SU-DHL-6 (cell line): ENCODE data around the gene ANKRD39.

ENCODE experiments used
- H2AFZ ChIP-seq: fragments of 200-600 bp; sonication (generic); 2 replicates; pipeline ENCODE4 v1.6.1; 2014; ENCODE audit warnings: low read depth, mild to moderate bottlenecking, moderate library complexity, mixed read lengths, antibody characterized with exemption, low read length; ENCODE audit not compliant: severe bottlenecking
- H3F3A ChIP-seq: fragments of 200-600 bp; shearing (Covaris generic); 2 replicates; pipeline ENCODE4 v1.6.0; 2016; ENCODE audit warnings: antibody characterized with exemption, mild to moderate bottlenecking; ENCODE audit not compliant: insufficient read depth
- H3K27ac ChIP-seq: fragments of 200-600 bp; sonication (generic); 2 replicates; pipeline ENCODE4 v1.5.1; 2016; ENCODE audit warnings: low read depth, mild to moderate bottlenecking, low read length, moderate library complexity, mixed read lengths
- H3K27me3 ChIP-seq: fragments of 200-600 bp; sonication (generic), shearing (Covaris generic); 2 replicates; pipeline ENCODE4 v1.6.0; 2014; ENCODE audit warnings: mild to moderate bottlenecking, low read length
- H3K36me3 ChIP-seq: fragments of 200-600 bp; sonication (generic); 2 replicates; pipeline ENCODE4 v1.6.1; 2014; ENCODE audit warnings: mild to moderate bottlenecking, low read length, mixed read lengths
- H3K4me2 ChIP-seq: fragments of 300-600, 200-600 bp; shearing (Covaris generic), sonication (generic); 2 replicates; pipeline ENCODE4 v1.6.0; 2014; ENCODE audit warnings: low read length, low read depth, mild to moderate bottlenecking; ENCODE audit not compliant: poor library complexity, severe bottlenecking
- H3K4me3 ChIP-seq: fragments of 200-600 bp; sonication (generic); 2 replicates; pipeline ENCODE4 v1.5.1; 2014; ENCODE audit warnings: antibody characterized with exemption, low read length, mild to moderate bottlenecking, mixed read lengths; ENCODE audit not compliant: insufficient read depth, poor library complexity, severe bottlenecking
- H3K79me2 ChIP-seq: fragments of 200-600 bp; sonication (generic); 2 replicates; pipeline ENCODE4 v1.6.1; 2014; ENCODE audit warnings: mild to moderate bottlenecking, low read length, moderate library complexity; ENCODE audit not compliant: insufficient read depth
- H3K9ac ChIP-seq: fragments of 200-600 bp; sonication (generic); 2 replicates; pipeline ENCODE4 v1.7.0; 2014; ENCODE audit warnings: mild to moderate bottlenecking, low read length
- H3K9me2 ChIP-seq: fragments of 200-600 bp; sonication (generic); replicated peaks from 2 replicates; pipeline ENCODE4 v1.6.1; 2014; ENCODE audit warnings: low read length; ENCODE audit not compliant: insufficient read depth
- H3K9me3 ChIP-seq: fragments of 200-600 bp; sonication (generic); 2 replicates; pipeline ENCODE4 v1.6.1; 2014; ENCODE audit warnings: low read length, mixed read lengths; ENCODE audit not compliant: insufficient read depth
- H4K20me1 ChIP-seq: fragments of 200-600 bp; sonication (generic); 2 replicates; pipeline ENCODE4 v1.6.1; 2014; ENCODE audit warnings: low read depth, mild to moderate bottlenecking, antibody characterized with exemption, low read length, moderate library complexity, mixed read lengths
- EZH2phosphoT487 ChIP-seq: fragments of 200-600 bp; sonication (generic), shearing (Covaris generic); conservative IDR thresholded peaks from 2 replicates; pipeline ENCODE4 v1.6.1; 2018; ENCODE audit warnings: mild to moderate bottlenecking, antibody characterized with exemption, low read length, moderate library complexity, mixed read lengths
- TF ChIP-seq, protein P1 (sequence below): fragments of 200-600 bp; sonication (generic); IDR thresholded peaks from one replicate; pipeline ENCODE4 v1.5.1; 2017; ENCODE audit warnings: antibody characterized with exemption, mild to moderate bottlenecking, low read length, moderate library complexity; ENCODE audit not compliant: insufficient read depth, poor library complexity, severe bottlenecking

The ANKRD39 gene

GRCh38 chr2:96876269-96877041, 18.6 kb upstream of the ANKRD39 start:
- Histone ChIP-seq H3K79me2 (no peaks in the 10 kb centered on the region), H3K36me3 (no peaks in the 10 kb centered on the region), H4K20me1 (no peaks in the 10 kb centered on the region), H3K27ac (no peak overlapping the region), H3K4me2 (no peak overlapping the region), H3K27me3 (no peaks in the 10 kb centered on the region), H3K9me2 (no peaks in the 10 kb centered on the region), H3K9ac (no peak overlapping the region), H3K9me3 (no peaks in the 10 kb centered on the region), H2AFZ (no peak overlapping the region), H3F3A (no peaks in the 10 kb centered on the region), H3K4me3 (no peak overlapping the region)
- TF ChIP-seq, protein P1, sequence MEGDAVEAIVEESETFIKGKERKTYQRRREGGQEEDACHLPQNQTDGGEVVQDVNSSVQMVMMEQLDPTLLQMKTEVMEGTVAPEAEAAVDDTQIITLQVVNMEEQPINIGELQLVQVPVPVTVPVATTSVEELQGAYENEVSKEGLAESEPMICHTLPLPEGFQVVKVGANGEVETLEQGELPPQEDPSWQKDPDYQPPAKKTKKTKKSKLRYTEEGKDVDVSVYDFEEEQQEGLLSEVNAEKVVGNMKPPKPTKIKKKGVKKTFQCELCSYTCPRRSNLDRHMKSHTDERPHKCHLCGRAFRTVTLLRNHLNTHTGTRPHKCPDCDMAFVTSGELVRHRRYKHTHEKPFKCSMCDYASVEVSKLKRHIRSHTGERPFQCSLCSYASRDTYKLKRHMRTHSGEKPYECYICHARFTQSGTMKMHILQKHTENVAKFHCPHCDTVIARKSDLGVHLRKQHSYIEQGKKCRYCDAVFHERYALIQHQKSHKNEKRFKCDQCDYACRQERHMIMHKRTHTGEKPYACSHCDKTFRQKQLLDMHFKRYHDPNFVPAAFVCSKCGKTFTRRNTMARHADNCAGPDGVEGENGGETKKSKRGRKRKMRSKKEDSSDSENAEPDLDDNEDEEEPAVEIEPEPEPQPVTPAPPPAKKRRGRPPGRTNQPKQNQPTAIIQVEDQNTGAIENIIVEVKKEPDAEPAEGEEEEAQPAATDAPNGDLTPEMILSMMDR: no peak
- TF ChIP-seq EZH2phosphoT487: no peak

- no peak overlapping the region for H3K4me2 ChIP-seq
- TF ChIP-seq EZH2phosphoT487: no peak
- TF ChIP-seq, protein P1: no peak
- no peaks in the 10 kb centered on the region for H3K9me2 ChIP-seq
- no peaks in the 10 kb centered on the region for H3K27me3 ChIP-seq
- no peak overlapping the region for H3K27ac ChIP-seq
- no peaks in the 10 kb centered on the region for H3K79me2 ChIP-seq
- H3K36me3 ChIP-seq: no peaks in the 10 kb centered on the region
- no peak overlapping the region for H2AFZ ChIP-seq
- H3K4me3 ChIP-seq: no peak overlapping the region
- H3K9ac ChIP-seq: no peak overlapping the region
- H3K9me3 ChIP-seq: no peaks in the 10 kb centered on the region
- no peaks in the 10 kb centered on the region for H4K20me1 ChIP-seq
- H3F3A ChIP-seq: no peaks in the 10 kb centered on the region
Observed at GRCh38 chr2:96875498-96876268, 17.9 kb upstream of the ANKRD39 start.

DNA sequence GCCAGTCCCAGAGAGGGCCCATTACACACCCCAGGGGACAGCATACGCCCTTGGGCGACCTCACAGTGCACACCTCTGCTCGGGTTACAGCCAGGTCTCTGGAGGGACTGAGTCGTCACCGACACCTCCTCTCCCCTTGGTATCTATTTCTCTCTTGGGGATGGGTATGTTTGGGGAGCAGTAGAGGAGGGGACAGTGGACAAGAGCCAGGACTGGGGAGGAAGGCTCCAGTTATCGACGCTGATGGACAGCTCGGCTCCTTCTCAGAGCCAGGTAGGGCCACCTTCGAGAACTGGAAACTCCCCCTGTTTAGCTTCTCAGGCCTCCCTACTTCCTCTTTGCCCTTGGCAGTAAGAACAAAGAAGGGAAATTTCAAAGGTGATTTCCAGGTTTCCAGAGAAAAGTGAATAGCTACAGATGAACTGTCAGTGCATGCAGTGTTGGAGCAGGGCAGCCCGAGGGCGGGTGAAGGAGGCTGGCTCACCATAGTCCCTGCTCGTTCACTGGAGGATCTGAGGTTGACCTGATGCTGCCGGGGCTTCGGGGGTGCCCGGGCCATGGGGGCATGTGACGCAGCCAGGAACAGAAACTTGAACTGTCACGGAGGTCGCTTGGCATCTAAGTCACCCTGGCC, 16.5 kb upstream of the ANKRD39 start:
- H3K36me3 ChIP-seq: no peaks in the 10 kb centered on the region
- H3K79me2 ChIP-seq: no peaks in the 10 kb centered on the region
- H3K4me2 ChIP-seq: no peak overlapping the region
- no peak overlapping the region for H3K9ac ChIP-seq
- no peak overlapping the region for H2AFZ ChIP-seq
- no peaks in the 10 kb centered on the region for H3K9me3 ChIP-seq
- TF ChIP-seq, protein P1: no peak
- TF ChIP-seq EZH2phosphoT487: no peak
- H3K9me2 ChIP-seq: no peaks in the 10 kb centered on the region
- H3K27ac ChIP-seq: no peak overlapping the region
- H4K20me1 ChIP-seq: no peaks in the 10 kb centered on the region
- H3K4me3 ChIP-seq: no peak overlapping the region
- H3F3A ChIP-seq: no peaks in the 10 kb centered on the region
- H3K27me3 ChIP-seq: no peaks in the 10 kb centered on the region
